WTC11 (cell line): ENCODE data around the gene RAD51.

Experiments
- AFF4 ChIP-seq: sonication (generic); formaldehyde crosslinking; IDR thresholded peaks from 2 replicates; pipeline ENCODE4 v1.8.1; 2023; ENCODE audit warnings: mild to moderate bottlenecking, missing genetic modification reagents, borderline replicate concordance
- CREM ChIP-seq: sonication (generic); formaldehyde crosslinking; IDR thresholded peaks from 2 replicates; pipeline ENCODE4 v1.8.1; 2022; ENCODE audit warnings: mild to moderate bottlenecking, missing genetic modification reagents, moderate library complexity
- CTCF ChIP-seq: fragments of 200-600 bp; IDR thresholded peaks from 2 replicates; pipeline ENCODE4 v1.8.0; 2022; ENCODE audit warnings: antibody characterized with exemption
- ERG ChIP-seq: fragments of 250-450 bp; sonication (Bioruptor Pico); IDR thresholded peaks from 2 replicates; pipeline ENCODE4 v1.8.0; 2021; ENCODE audit warnings: mild to moderate bottlenecking
- GABPB1 ChIP-seq: sonication (generic); formaldehyde crosslinking; IDR thresholded peaks from 2 replicates; pipeline ENCODE4 v1.8.1; 2023; ENCODE audit warnings: mild to moderate bottlenecking, missing genetic modification reagents
- HMGXB4 ChIP-seq: sonication (generic); formaldehyde crosslinking; IDR thresholded peaks from 2 replicates; pipeline ENCODE4 v1.8.1; 2023; ENCODE audit warnings: mild to moderate bottlenecking, moderate library complexity, missing genetic modification reagents
- USF1 ChIP-seq: sonication (generic); formaldehyde crosslinking; IDR thresholded peaks from 2 replicates; pipeline ENCODE4 v1.8.0; 2022; ENCODE audit warnings: mild to moderate bottlenecking, missing genetic modification reagents
- ZNF416 ChIP-seq: fragments of 250-450 bp; sonication (Bioruptor Pico); IDR thresholded peaks from 2 replicates; pipeline ENCODE4 v1.9.0; 2021; ENCODE audit warnings: mild to moderate bottlenecking, inconsistent platforms

- TF ChIP-seq CTCF (no peak), CREM (CRISPR knock-in tag) (no peak), AFF4 (CRISPR knock-in tag) (no peak), GABPB1 (CRISPR knock-in tag) (no peak), USF1 (no peak), ERG (CRISPR knock-in tag) (no peak), HMGXB4 (CRISPR knock-in tag) (no peak), ZNF416 (CRISPR knock-in tag) (no peak)
Measured at GRCh38 chr15:40688932-40689799, 5.8 kb upstream of the RAD51 start.
